RPMI7951 (cell line): ENCODE data around the gene SREK1. TPM values are rescaled to one million over a fixed set of nuclear protein-coding genes. Genes with fewer than 3 reads are reported as not detected.
"Not testable (repeated sequence)": the region's sequence is repeated elsewhere in the genome, so short reads cannot be mapped to it uniquely, and the experiment has no call there.

Experiments used
- DNase-seq: peaks from one replicate; pipeline ENCODE4 v3.0.0-alpha.2; 2012; ENCODE audit warnings: low read depth
- total RNA-seq: library from RNA; depleted of rRNA; stranded (reverse); fragments of >200 nt; shearing (Covaris generic); gene quantifications from 2 replicates; pipeline ENCODE4 v1.2.3, GENCODE V29; 2014; rRNA removed

The SREK1 gene
- total RNA-seq, 1 experiment from 2014 or later, result 31.0 TPM

DNA sequence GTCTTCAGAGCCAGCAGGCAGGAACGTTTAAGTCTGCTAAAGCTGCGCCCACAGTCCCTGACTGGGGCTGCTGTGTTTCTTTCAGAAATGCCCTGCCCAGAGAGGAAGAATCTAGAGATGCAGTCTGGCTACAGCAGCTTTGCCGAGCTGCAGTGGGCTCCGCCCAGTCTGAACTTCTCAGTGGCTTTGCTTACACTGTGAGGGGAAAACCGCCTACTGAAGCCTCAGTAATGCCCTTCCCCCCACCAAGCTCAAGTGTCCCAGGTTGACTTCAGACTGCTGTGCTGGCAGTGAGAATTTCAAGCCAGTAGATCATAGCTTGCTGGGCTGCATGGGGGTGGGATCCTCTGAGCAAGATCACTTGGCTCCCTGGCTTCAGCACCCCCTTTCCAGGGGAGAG is 78.4 kb downstream of the SREK1 start:
- no peak for DNase-seq

DNA sequence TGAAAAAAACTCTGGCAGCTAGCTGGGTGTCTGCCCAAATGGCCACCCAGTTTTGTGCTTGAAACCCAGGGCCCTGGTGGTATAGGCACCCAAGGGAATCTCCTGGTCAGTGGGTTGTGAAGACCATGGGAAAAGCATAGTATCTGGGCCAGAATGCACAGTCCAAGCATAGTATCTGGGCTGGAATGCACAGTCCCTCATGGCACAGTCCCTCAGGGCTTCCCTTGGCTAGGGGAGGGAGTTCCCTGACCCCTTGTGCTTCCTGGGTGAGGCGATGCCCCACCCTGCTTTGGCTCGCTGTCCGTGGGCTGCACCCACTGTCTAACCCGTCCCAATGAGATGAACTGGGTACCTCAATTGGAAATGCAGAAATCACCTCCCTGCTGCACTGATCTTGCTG is 78.8 kb downstream of the SREK1 start:
- not testable (repeated sequence) for DNase-seq

DNA sequence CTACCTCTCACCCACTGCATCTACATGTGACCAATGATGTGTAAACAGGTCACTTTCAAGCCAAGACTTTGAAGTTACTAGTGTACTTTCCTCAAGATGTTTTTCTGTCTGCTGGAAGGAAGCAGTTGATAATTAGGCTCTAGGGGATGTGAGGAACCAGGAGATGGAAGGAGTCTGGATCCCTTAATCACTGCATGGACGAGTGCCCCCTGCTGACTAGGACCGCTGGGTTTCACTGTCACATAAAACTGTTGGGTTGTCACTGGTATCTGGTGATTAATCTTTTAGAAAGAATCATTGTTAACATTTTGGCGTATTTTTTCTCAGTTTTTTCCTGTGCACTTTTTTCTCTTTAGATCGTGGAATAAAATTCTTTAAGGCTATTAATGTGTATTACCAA is 79.5 kb downstream of the SREK1 start:
- DNase-seq, result no peak

DNA sequence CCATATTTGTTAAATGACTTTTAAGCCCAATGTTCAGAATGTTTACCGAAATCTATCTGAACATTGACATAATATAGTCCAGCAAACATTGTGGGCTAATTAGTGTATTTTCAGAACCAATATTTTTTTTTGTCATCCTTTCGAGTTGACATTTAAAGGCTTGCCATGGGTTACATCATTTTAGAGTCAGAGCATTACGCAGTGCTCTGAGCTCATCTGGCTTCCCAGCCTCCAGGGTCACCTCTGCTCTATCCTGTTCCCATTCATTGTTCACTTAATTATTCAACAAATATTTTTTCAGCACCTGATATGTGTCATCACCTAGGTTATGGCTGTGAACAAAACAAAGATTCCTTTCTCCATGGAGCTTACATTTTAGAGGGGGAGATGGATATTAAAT is 80.2 kb downstream of the SREK1 start:
- no peak for DNase-seq

DNA sequence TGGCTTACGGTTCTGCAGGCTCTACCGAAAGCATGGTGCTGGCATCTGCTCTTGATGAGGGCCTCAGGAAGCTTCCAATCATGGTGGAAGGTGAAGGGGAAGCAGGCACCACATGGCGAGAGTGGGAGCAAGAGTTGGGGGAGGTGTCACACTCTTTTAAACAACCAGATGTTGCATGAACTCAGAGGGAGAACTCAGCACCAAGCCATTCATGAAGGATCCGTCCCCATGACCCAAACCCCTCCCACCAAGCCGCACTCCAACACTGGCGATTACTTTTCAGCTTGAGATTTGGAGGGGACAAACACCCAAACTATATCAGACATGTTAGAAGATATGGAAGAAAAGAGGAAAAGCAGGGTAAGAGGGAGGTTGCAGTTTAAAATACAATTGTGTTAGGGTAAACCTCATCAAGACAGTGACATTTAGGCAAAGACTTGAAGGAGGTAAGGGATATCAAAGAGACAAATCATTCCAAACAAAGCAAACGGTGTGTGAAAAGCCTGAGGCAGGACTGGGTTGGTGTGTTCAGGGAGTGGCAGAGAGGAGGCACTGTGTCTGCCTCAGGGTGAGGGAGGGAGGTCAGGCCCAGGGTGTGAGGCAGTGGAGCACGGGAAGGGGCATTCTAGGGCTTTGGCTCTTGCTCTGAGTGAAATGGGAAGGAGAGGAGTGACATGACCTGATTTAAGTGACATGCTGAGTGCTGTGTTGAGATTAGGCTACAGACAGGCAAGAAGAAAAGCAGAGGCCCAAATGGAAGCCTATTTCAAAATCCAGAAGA is 80.9 kb downstream of the SREK1 start:
- DNase-seq, result no peak

DNA sequence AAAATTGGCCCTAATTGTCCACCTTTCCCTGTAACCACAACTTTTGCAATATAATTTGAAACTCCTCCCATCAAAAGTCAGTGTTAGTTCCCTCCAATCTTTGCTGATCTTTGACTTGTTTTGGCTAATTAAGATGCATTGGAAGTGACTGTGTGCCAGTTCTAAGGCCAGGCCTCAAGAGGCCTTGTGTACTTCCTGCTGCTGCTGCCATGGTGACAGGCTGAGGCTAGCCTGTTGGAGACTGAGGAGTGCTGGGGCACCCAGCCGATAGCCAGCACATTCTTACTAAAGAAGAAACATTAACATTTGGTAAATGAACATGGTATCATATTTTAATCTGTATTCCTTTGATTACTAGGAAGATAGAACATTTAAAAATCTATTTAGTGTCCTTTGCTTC is 86.5 kb downstream of the SREK1 start:
- DNase-seq, result peak; percentile 43

DNA sequence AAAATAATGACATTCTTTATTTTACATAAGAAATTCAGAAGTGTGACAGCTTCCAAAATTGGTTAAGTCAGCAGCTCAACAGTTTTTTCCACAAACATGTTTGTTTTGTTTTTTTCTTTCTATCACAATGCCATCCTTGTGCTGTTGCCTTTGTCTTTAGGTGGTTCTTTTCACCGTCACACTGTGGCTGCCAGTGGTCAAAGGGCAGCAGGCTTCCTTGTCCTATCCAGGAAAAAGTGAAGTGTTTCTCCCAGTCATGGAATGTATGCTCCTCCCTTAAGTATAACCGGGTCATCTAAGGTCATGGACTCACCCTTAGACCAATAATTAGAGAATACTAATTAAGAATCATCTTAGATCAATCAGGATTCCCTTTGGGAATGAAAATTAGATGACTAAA is 87.4 kb downstream of the SREK1 start:
- DNase-seq, result peak; percentile 16

DNA sequence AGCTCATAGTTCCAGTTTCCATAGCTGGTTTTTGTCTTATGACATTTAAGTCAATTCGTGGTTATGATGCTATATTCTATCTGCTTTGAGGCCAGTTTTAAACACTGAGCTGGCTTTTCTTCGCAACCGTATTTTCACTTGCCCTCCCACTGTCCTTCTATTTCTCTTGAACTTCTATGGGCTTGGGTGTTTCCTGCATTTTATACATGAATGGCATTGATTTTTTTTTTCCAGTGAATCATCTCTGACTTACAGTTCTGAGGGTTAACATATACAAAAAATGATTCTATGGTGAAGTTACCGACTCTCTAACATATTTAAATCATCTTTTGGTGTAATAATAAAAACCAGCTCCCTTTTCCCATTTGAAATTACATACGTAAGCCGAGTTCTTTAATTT is 88.2 kb downstream of the SREK1 start:
- peak; percentile 30 for DNase-seq

DNA sequence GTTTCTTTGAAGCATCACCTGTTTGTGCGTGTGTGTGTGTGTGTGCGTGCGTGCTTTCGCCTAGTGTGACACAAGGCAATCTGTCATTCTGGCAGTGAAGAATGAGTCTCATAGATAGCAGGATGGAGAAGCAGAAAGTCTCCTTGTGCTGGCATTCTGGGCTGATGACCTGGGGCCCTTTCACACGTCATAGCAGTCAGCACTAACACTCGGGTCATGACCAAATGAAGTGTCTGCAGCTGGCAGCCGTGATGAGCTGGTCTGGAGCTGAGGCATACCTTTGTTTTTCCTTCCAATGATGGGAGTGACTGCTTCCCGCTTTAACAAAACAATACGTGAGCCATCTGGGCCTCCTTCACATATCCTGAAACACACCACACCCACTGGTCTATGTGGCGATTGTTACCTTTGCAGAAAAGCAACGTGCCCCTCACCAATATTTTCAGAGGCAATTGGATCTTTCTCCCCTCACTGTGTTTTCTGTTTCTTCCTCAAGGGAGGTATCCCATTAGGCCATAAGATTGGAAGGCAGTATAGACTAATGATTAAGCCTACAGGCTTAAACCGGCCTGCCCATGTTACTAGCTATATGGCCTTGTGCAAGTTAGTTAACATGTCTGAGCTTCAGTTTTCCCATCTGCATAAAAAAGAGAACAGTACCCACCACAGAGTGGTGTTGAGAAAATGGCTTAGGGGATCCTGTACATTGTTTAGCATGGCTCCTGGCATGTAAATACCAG is 88.8 kb downstream of the SREK1 start:
- peak; percentile 68 for DNase-seq

Other genes with a start within 250 kb of the SREK1 start
- gene ERBIN, start 217.7 kb upstream of the SREK1 start, total RNA-seq, result 35.0 and 46.0 TPM in 2 replicates